ENCODE data around the gene CD276.

The CD276 gene

GRCh38 chr15:73709241-73709640 is 25.1 kb downstream of the CD276 start:
- H3K27ac ChIP-seq (ENCODE audit: low read depth, low read length), result no peak overlapping the region
- no peaks in the 10 kb centered on the region for H3K27me3 ChIP-seq (ENCODE audit: insufficient read depth, low read length, poor library complexity)
- no peak overlapping the region for H3K18ac ChIP-seq (ENCODE audit: low read length)
- DNase-seq, result no peak
- no peak overlapping the region for H3K4me2 ChIP-seq (ENCODE audit: low read length)
- no peaks in the 10 kb centered on the region for H3K79me2 ChIP-seq (ENCODE audit: control insufficient read depth, insufficient read depth, low read length)
- no peak overlapping the region for H3K23ac ChIP-seq (ENCODE audit: low read length)
- H3K4me1 ChIP-seq (ENCODE audit: control insufficient read depth, low read depth, low read length), result no peaks in the 10 kb centered on the region
- peaks cover 5% of the 10 kb centered on the region for H3K79me1 ChIP-seq (ENCODE audit: low read length)
- no peak overlapping the region for H4K8ac ChIP-seq (ENCODE audit: low read depth, low read length)
- no peak overlapping the region for H2AK5ac ChIP-seq (ENCODE audit: low read length)
- H3K4ac ChIP-seq (ENCODE audit: low read depth, low read length), result no peak overlapping the region
- H3K4me3 ChIP-seq (ENCODE audit: low read length), result no peak overlapping the region
- H2BK120ac ChIP-seq (ENCODE audit: low read depth, low read length), result no peak overlapping the region
- H4K5ac ChIP-seq (ENCODE audit: low read length), result no peak overlapping the region
- no peak overlapping the region for H3K56ac ChIP-seq (ENCODE audit: low read length)
- H2BK15ac ChIP-seq (replicated peaks; ENCODE audit: low read depth), result no peak overlapping the region
- no peak overlapping the region for H3K9ac ChIP-seq (ENCODE audit: low read length)
- peaks cover 12% of the 10 kb centered on the region for H3K36me3 ChIP-seq (ENCODE audit: control insufficient read depth, insufficient read depth, low read length)
- no CpG with 5 or more reads among the region's 6 CpGs for WGBS (ENCODE audit: extremely low coverage, insufficient coverage, low lambda C conversion rate)
- H2BK5ac ChIP-seq (ENCODE audit: low read length), result no peak overlapping the region

- no CpG with 5 or more reads among the region's 4 CpGs for WGBS (ENCODE audit: extremely low coverage, insufficient coverage, low lambda C conversion rate)
- no peak overlapping the region for H3K23ac ChIP-seq (ENCODE audit: low read length)
- DNase-seq, result no peak
- no peak overlapping the region for H3K18ac ChIP-seq (ENCODE audit: low read length)
- no peaks in the 10 kb centered on the region for H3K27me3 ChIP-seq (ENCODE audit: insufficient read depth, low read length, poor library complexity)
- H3K4me1 ChIP-seq (ENCODE audit: control insufficient read depth, low read depth, low read length), result no peaks in the 10 kb centered on the region
- no peak overlapping the region for H3K4me2 ChIP-seq (ENCODE audit: low read length)
- H3K4ac ChIP-seq (ENCODE audit: low read depth, low read length), result no peak overlapping the region
- no peak overlapping the region for H3K27ac ChIP-seq (ENCODE audit: low read depth, low read length)
- H3K4me3 ChIP-seq (ENCODE audit: low read length), result no peak overlapping the region
- peaks cover 11% of the 10 kb centered on the region for H3K36me3 ChIP-seq (ENCODE audit: control insufficient read depth, insufficient read depth, low read length)
- no peak overlapping the region for H2AK5ac ChIP-seq (ENCODE audit: low read length)
- H4K8ac ChIP-seq (ENCODE audit: low read depth, low read length), result no peak overlapping the region
- H3K56ac ChIP-seq (ENCODE audit: low read length), result no peak overlapping the region
- no peaks in the 10 kb centered on the region for H3K79me2 ChIP-seq (ENCODE audit: control insufficient read depth, insufficient read depth, low read length)
- H4K5ac ChIP-seq (ENCODE audit: low read length), result no peak overlapping the region
- H2BK5ac ChIP-seq (ENCODE audit: low read length), result no peak overlapping the region
- no peak overlapping the region for H2BK120ac ChIP-seq (ENCODE audit: low read depth, low read length)
- H3K9ac ChIP-seq (ENCODE audit: low read length), result no peak overlapping the region
- H2BK15ac ChIP-seq (replicated peaks; ENCODE audit: low read depth), result no peak overlapping the region
- H3K79me1 ChIP-seq (ENCODE audit: low read length), result peaks cover 5% of the 10 kb centered on the region
Measured at GRCh38 chr15:73709686-73710085, 25.5 kb downstream of the CD276 start.

GRCh38 chr15:73710321-73710720 is 26.1 kb downstream of the CD276 start:
- peaks cover 10% of the 10 kb centered on the region for H3K36me3 ChIP-seq (ENCODE audit: control insufficient read depth, insufficient read depth, low read length)
- no peak overlapping the region for H3K9ac ChIP-seq (ENCODE audit: low read length)
- H2BK120ac ChIP-seq (ENCODE audit: low read depth, low read length), result no peak overlapping the region
- H3K27me3 ChIP-seq (ENCODE audit: insufficient read depth, low read length, poor library complexity), result no peaks in the 10 kb centered on the region
- H4K8ac ChIP-seq (ENCODE audit: low read depth, low read length), result no peak overlapping the region
- no peak for DNase-seq
- no peak overlapping the region for H3K23ac ChIP-seq (ENCODE audit: low read length)
- no peaks in the 10 kb centered on the region for H3K4me1 ChIP-seq (ENCODE audit: control insufficient read depth, low read depth, low read length)
- no peak overlapping the region for H4K5ac ChIP-seq (ENCODE audit: low read length)
- no peak overlapping the region for H3K4me3 ChIP-seq (ENCODE audit: low read length)
- H3K79me1 ChIP-seq (ENCODE audit: low read length), result peaks cover 3% of the 10 kb centered on the region
- no peak overlapping the region for H2BK15ac ChIP-seq (replicated peaks; ENCODE audit: low read depth)
- H2BK5ac ChIP-seq (ENCODE audit: low read length), result no peak overlapping the region
- H3K4me2 ChIP-seq (ENCODE audit: low read length), result no peak overlapping the region
- no peak overlapping the region for H3K56ac ChIP-seq (ENCODE audit: low read length)
- no peak overlapping the region for H3K18ac ChIP-seq (ENCODE audit: low read length)
- H2AK5ac ChIP-seq (ENCODE audit: low read length), result no peak overlapping the region
- no CpG with 5 or more reads among the region's 5 CpGs for WGBS (ENCODE audit: extremely low coverage, insufficient coverage, low lambda C conversion rate)
- H3K4ac ChIP-seq (ENCODE audit: low read depth, low read length), result no peak overlapping the region
- H3K79me2 ChIP-seq (ENCODE audit: control insufficient read depth, insufficient read depth, low read length), result no peaks in the 10 kb centered on the region
- no peak overlapping the region for H3K27ac ChIP-seq (ENCODE audit: low read depth, low read length)

GRCh38 chr15:73711526-73711925 is 27.3 kb downstream of the CD276 start:
- H3K56ac ChIP-seq (ENCODE audit: low read length), result no peak overlapping the region
- WGBS (ENCODE audit: extremely low coverage, insufficient coverage, low lambda C conversion rate), result no CpG with 5 or more reads among the region's 4 CpGs
- no peak overlapping the region for H2BK15ac ChIP-seq (replicated peaks; ENCODE audit: low read depth)

GRCh38 chr15:73712107-73712506 is 27.9 kb downstream of the CD276 start:
- no peak overlapping the region for H3K9ac ChIP-seq (ENCODE audit: low read length)
- H2BK120ac ChIP-seq (ENCODE audit: low read depth, low read length), result no peak overlapping the region
- no peak overlapping the region for H3K4me3 ChIP-seq (ENCODE audit: low read length)
- no peak overlapping the region for H3K27ac ChIP-seq (ENCODE audit: low read depth, low read length)
- H4K5ac ChIP-seq (ENCODE audit: low read length), result no peak overlapping the region
- H2BK15ac ChIP-seq (replicated peaks; ENCODE audit: low read depth), result no peak overlapping the region
- no peaks in the 10 kb centered on the region for H3K79me1 ChIP-seq (ENCODE audit: low read length)
- no peak overlapping the region for H3K56ac ChIP-seq (ENCODE audit: low read length)
- H3K18ac ChIP-seq (ENCODE audit: low read length), result no peak overlapping the region
- H3K4me1 ChIP-seq (ENCODE audit: control insufficient read depth, low read depth, low read length), result no peaks in the 10 kb centered on the region
- H2AK5ac ChIP-seq (ENCODE audit: low read length), result no peak overlapping the region
- H3K4ac ChIP-seq (ENCODE audit: low read depth, low read length), result no peak overlapping the region
- peaks cover 4% of the 10 kb centered on the region for H3K36me3 ChIP-seq (ENCODE audit: control insufficient read depth, insufficient read depth, low read length)
- no peak overlapping the region for H3K4me2 ChIP-seq (ENCODE audit: low read length)
- H4K8ac ChIP-seq (ENCODE audit: low read depth, low read length), result no peak overlapping the region
- H3K27me3 ChIP-seq (ENCODE audit: insufficient read depth, low read length, poor library complexity), result no peaks in the 10 kb centered on the region
- no peak overlapping the region for H2BK5ac ChIP-seq (ENCODE audit: low read length)
- DNase-seq, result no peak
- H3K23ac ChIP-seq (ENCODE audit: low read length), result no peak overlapping the region
- H3K79me2 ChIP-seq (ENCODE audit: control insufficient read depth, insufficient read depth, low read length), result no peaks in the 10 kb centered on the region

More at GRCh38 chr15:73711526-73711925, 27.3 kb downstream of the CD276 start:
- Histone ChIP-seq H4K5ac (ENCODE audit: low read length) (no peak overlapping the region), H2AK5ac (ENCODE audit: low read length) (no peak overlapping the region), H3K4ac (ENCODE audit: low read depth, low read length) (no peak overlapping the region), H3K4me1 (ENCODE audit: control insufficient read depth, low read depth, low read length) (no peaks in the 10 kb centered on the region), H2BK120ac (ENCODE audit: low read depth, low read length) (no peak overlapping the region), H3K4me2 (ENCODE audit: low read length) (no peak overlapping the region), H4K8ac (ENCODE audit: low read depth, low read length) (no peak overlapping the region), H3K18ac (ENCODE audit: low read length) (no peak overlapping the region), H3K27me3 (ENCODE audit: insufficient read depth, low read length, poor library complexity) (no peaks in the 10 kb centered on the region), H2BK5ac (ENCODE audit: low read length) (no peak overlapping the region), H3K79me2 (ENCODE audit: control insufficient read depth, insufficient read depth, low read length) (no peaks in the 10 kb centered on the region), H3K36me3 (ENCODE audit: control insufficient read depth, insufficient read depth, low read length) (peaks cover 4% of the 10 kb centered on the region), H3K4me3 (ENCODE audit: low read length) (no peak overlapping the region), H3K9ac (ENCODE audit: low read length) (no peak overlapping the region), H3K23ac (ENCODE audit: low read length) (no peak overlapping the region), H3K27ac (ENCODE audit: low read depth, low read length) (no peak overlapping the region), H3K79me1 (ENCODE audit: low read length) (no peaks in the 10 kb centered on the region)
- DNase-seq, result no peak

- Histone ChIP-seq H2AK5ac (ENCODE audit: low read length) (no peak overlapping the region), H3K4me3 (ENCODE audit: low read length) (no peak overlapping the region), H3K79me1 (ENCODE audit: low read length) (no peaks in the 10 kb centered on the region), H2BK5ac (ENCODE audit: low read length) (no peak overlapping the region), H2BK15ac (replicated peaks; ENCODE audit: low read depth) (no peak overlapping the region), H3K4me2 (ENCODE audit: low read length) (no peak overlapping the region), H3K56ac (ENCODE audit: low read length) (no peak overlapping the region), H4K5ac (ENCODE audit: low read length) (no peak overlapping the region), H3K27ac (ENCODE audit: low read depth, low read length) (no peak overlapping the region), H2BK120ac (ENCODE audit: low read depth, low read length) (no peak overlapping the region), H3K23ac (ENCODE audit: low read length) (no peak overlapping the region), H3K27me3 (ENCODE audit: insufficient read depth, low read length, poor library complexity) (no peaks in the 10 kb centered on the region), H4K8ac (ENCODE audit: low read depth, low read length) (no peak overlapping the region), H3K18ac (ENCODE audit: low read length) (no peak overlapping the region), H3K4ac (ENCODE audit: low read depth, low read length) (no peak overlapping the region), H3K9ac (ENCODE audit: low read length) (no peak overlapping the region), H3K79me2 (ENCODE audit: control insufficient read depth, insufficient read depth, low read length) (no peaks in the 10 kb centered on the region), H3K36me3 (ENCODE audit: control insufficient read depth, insufficient read depth, low read length) (peaks cover 1% of the 10 kb centered on the region), H3K4me1 (ENCODE audit: control insufficient read depth, low read depth, low read length) (no peaks in the 10 kb centered on the region)
- no CpG with 5 or more reads among the region's 5 CpGs for WGBS (ENCODE audit: extremely low coverage, insufficient coverage, low lambda C conversion rate)
- DNase-seq, result no peak
Measured at GRCh38 chr15:73714695-73715301, 30.6 kb downstream of the CD276 start.
